Posterior vena cava (tissue), 2 donors: ENCODE data around the gene ELAVL3. TPM values are rescaled to one million over a fixed set of nuclear protein-coding genes. Genes with fewer than 3 reads are reported as not detected.

Experiments
- microRNA-seq, 2 donors: library from miRNA; unstranded; fragments of <30 nt; microRNA quantifications; one replicate each; pipeline ENCODE4 v1.2.0, GENCODE V29; 2020 to 2021; ENCODE audit warnings: borderline microRNAs expressed in 2 of 2
- total RNA-seq, 2 donors: library from RNA; stranded (reverse); fragmentation: NEBNext Ultra II Directional; extraction: Animal tissue kit (Norgen Biotek cat#: 25700); gene quantifications; one replicate each; pipeline ENCODE4 v1.2.1, GENCODE V29; 2021
- donor health status: DM: yes; HTN: yes; CAD: no.
- donor health status: DM: yes; HTN: yes; CAD: no.

ELAVL3 gene
- total RNA-seq, 2 donors from 2014 or later, result not detected

Small RNAs within 50 kb of the gene (microRNA-seq; reads per million reads assigned to microRNA genes)
- 0 reads per million in 2 donors for gene MIR7974

Other genes starting within 250 kb of the ELAVL3 start
- under 1 TPM in 1 of 2 donors, not detected in 1; 0.57 TPM for gene ANGPTL8, start 241.4 kb downstream of the ELAVL3 start, total RNA-seq
- gene DOCK6, start 218.5 kb downstream of the ELAVL3 start, total RNA-seq, result 10 to 100 TPM; 50.0 to 73.2 TPM
- not detected for gene TSPAN16, start 184.9 kb downstream of the ELAVL3 start, total RNA-seq
- gene RAB3D, start 141.4 kb downstream of the ELAVL3 start, total RNA-seq, result 10 to 100 TPM; 33.5 to 34.2 TPM
- gene TMEM205, start 134.8 kb downstream of the ELAVL3 start, total RNA-seq, result 10 to 100 TPM; 41.5 to 42.9 TPM
- 10 to 100 TPM; 13.0 to 20.9 TPM for gene CCDC159, start 134.5 kb downstream of the ELAVL3 start, total RNA-seq
- gene PLPPR2, start 125.6 kb downstream of the ELAVL3 start, total RNA-seq, result 10 to 100 TPM; 38.4 to 40.2 TPM
- gene SWSAP1, start 106.4 kb downstream of the ELAVL3 start, total RNA-seq, result 1 to 10 TPM; 1.2 to 1.8 TPM
- gene EPOR, start 96.7 kb downstream of the ELAVL3 start, total RNA-seq, result 1 to 10 TPM; 4.0 to 6.4 TPM
- gene RGL3, start 61.7 kb downstream of the ELAVL3 start, total RNA-seq, result 10 to 100 TPM in 1 of 2 donors, 1 to 10 TPM in 1; 7.7 to 12.9 TPM
- under 1 TPM in 1 of 2 donors, not detected in 1; 0.69 TPM for gene ODAD3, start 45.9 kb downstream of the ELAVL3 start, total RNA-seq
- 100 to 1,000 TPM; 161 to 188 TPM for gene PRKCSH, start 45.4 kb downstream of the ELAVL3 start, total RNA-seq
- 1 to 10 TPM; 6.1 to 9.4 TPM for gene ZNF653, start 24.8 kb upstream of the ELAVL3 start, total RNA-seq
- 10 to 100 TPM; 27.9 TPM for gene ECSIT, start 48.1 kb upstream of the ELAVL3 start, total RNA-seq
- 1,000 to 10,000 TPM; 1,163 to 1,588 TPM for gene CNN1, start 57.8 kb upstream of the ELAVL3 start, total RNA-seq
- gene ELOF1, start 78.2 kb upstream of the ELAVL3 start, total RNA-seq, result 10 to 100 TPM; 23.2 to 36.9 TPM
- 1 to 10 TPM; 5.5 to 8.4 TPM for gene ACP5, start 96.6 kb upstream of the ELAVL3 start, total RNA-seq
- gene ZNF627, start 116.4 kb upstream of the ELAVL3 start, total RNA-seq, result 1 to 10 TPM; 8.5 to 8.8 TPM